HG03469 (cell line): ENCODE measurements around the gene LILRB5.
"Not testable (repeated sequence)": the region's sequence is repeated elsewhere in the genome, so short reads cannot be mapped to it uniquely, and the experiment has no call there.

ENCODE experiments used
- ATAC-seq: cut with Tn5 transposase; IDR thresholded peaks from one replicate; pipeline ENCODE4 v1.9.1; 2021; ENCODE audit warnings: mild to moderate bottlenecking, moderate library complexity, moderate number of reproducible peaks; ENCODE audit not compliant: unreplicated experiment

Gene LILRB5

DNA sequence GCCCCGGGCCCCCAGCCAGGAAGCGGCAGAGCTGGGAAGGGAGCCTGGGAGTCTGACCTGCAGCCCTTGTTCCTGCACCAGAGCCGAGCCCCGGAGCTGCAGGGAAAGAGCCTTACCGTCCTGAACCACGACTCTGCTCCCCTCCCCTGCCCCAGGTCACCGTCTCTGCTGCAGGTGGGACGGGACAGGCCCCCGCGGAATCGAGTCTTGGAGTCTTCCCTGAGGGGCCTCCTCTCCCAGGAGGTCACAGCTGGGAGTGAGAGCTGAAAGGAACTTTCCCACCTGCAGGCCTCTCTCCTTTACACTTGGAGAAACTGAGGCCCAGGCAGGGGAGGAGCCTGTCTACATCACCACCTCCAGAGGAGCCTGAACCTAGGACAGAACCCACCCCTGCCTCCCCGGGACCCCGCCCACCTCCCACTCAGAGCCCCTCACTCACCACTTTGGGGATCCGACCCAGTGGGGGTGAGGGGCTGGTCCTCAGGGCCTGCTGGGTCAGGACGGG, 20.1 kb upstream of the LILRB5 start:
- not testable (repeated sequence) for ATAC-seq

DNA sequence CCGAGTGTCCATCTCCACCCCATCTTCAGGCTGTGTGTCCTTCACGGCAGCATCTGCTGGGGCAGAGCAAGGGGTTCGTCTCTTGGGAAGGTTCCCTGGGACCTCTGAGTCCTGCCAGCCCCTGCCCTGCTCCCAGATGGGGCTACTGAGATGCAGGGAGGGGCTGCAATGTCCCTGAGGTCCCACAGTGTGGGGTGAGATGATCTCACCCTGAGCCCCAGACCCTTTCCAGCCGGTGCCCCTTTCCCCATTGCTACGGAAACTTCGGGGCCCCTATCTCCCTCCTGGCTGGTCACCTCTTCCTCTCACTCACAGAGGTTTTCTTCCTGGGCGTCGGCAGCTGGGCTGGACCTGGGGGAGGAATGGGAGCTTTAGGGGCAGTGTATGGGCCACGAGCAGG, 18.9 kb upstream of the LILRB5 start:
- ATAC-seq: no peak

DNA sequence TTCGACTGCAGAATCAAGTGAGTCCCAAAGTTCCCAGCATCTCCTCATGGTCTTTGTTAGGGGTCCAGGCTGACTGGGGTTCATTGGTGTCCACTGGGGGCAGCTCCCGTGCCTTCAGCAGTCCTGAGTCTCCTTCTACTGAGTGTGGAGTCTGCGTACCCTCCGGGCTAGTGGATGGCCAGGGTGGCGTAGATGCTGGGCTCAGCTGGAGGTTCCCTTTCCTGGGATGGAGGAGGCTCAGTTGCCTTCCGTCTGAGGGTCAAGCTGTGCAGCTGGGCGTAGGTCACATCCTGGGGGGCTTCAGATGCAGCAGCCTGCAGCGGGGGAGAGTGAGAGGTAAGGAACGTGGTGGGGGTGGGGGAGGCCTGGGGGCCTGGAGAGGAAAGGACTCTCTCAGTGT, 17.4 kb upstream of the LILRB5 start:
- not testable (repeated sequence) for ATAC-seq

DNA sequence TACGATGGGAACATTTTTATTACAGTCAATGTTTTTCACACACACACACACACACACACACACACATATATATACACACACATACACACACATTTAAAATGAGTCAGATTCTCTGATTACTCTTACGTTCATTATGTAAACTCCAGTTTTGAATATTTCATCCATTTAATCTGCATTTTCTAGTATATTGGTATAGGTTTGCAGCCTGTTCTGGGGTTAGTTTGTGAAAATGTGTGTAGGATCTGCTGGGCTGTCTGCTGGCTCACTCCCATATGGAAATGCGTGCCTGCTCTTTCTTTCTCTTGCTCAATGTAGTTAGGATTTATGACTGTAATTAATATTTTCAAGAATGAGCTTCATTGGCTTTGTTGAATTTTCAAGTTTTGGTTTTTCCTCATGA, 16.7 kb upstream of the LILRB5 start:
- ATAC-seq: no peak

DNA sequence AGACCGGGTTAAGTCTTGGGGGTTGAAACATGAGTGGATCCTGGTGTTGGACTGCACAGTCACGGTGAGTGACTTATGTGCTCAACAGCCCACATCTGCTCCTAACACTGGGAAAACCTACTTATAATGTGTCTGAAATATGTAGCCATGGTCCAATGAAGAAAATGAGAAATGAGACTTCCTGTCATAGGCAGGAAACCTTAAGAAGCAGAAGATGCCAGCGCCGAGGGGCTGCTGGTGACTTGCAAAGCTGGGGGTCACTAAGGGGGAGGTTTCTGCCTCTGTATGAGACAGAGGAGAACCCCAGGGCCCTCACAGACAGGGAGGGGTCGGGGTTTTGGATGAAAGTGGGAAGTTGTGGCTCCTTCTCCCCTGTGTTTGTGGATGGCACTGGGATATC, 15.1 kb upstream of the LILRB5 start:
- not testable (repeated sequence) for ATAC-seq

DNA sequence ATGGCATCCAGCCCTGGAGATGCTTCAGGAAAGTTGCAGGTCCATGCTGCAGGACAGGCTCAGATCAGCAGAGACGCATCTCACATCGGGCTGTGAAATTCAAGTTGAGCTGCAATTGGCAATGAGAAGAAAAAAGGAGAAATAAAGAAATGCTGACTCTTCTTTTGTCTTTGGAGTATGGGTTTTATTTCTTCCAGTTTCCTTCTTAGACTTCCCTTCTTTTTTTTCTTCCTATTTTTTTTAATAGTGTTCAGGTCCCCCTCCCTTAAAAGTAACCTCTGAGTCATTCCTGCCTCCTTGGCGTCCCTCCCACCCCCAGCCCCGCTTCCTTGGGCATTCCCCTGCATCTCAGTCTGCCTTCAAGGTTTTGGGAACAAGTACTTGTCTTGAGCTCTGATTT, 14.5 kb upstream of the LILRB5 start:
- not testable (repeated sequence) for ATAC-seq

DNA sequence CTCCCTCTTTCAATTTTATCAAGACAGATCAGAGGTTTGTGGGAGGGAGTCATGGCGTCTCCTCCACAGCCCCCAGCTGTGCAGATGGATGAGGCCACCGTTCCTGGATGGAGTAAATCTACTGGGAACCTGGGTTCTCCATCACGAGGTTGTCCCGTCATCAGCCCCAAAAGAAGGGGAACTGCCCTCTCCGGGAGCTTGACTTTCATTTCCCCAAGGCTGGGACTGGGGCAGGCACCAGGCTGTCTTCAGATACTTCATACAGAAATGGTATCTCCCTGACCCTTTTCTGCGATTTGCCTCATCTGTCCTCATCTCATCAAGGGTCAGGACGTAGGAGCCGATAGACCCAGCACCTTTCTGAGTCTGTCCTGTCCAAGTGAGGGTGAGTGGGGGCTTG, 14.0 kb upstream of the LILRB5 start:
- ATAC-seq: no peak

DNA sequence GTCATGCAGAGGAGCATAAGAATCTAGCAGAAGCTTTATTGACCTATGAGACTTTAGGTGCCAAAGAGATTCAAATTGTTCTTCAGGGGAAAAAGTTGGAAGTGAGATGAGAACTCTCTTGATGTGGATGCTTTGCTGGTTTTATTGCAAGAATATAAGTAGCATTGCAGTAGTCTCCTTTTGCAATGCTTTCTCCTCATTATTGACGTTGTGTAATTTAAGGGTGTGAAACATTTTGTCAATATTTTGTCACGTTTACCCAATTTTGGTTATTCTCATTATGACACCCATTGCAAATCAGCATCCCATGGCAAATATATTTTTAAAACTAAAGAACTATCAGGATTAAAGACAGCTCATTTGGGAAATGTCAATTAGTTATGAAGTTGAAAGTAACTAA, 11.9 kb upstream of the LILRB5 start:
- no peak for ATAC-seq

DNA sequence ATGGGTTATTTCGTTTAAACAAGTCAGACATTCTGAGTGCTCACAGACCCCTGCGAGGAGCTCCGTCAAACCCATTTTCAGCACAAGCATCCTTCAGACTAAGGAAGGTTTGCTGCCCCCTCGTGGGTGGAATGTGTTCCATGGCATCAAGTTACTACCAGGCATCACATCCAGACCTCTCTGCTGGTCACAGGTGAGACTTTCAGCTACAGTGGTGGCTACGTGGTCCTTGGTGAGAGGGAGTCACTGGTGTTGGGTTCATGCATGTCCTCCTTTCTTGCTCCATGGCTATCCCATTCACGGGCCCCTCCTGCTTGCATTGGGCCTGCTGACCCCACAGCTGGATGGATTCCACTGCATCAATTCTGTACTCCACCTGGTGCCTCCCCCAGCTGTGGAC, 9.1 kb upstream of the LILRB5 start:
- ATAC-seq: no peak

DNA sequence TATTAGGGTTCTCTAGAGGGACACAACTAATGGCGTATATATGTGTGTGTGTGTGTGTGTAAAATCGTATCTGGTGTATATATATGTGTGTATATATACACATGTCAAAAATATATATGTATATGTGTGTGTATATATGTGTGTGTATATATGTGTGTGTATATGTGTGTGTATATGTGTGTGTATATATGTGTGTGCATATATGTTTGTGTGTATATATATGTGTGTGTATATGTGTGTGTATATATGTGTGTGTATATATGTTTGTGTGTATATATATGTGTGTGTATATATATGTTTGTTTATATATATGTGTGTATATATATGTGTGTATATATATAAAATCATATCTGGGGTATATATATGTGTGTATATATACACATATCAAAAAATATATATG, 5.4 kb upstream of the LILRB5 start:
- ATAC-seq: no peak

DNA sequence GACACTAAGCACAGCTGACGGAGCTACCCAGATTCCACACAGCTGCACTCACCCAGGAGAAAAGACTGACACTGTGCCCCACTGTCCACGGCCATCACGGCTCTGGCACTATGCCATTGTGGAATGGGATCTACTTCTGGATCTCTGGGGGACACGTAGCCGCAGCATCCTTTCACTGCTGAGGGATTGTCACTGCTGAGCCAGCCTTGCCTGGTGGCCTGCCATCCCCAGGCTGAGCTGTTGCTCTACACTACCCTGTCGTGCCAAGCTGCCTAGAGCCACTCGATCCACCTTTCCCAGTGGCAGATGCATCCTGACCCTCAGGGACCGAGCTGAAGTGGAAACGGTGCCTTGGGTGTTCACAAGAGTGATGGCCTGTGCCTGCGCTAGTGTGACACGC, 5.0 kb upstream of the LILRB5 start:
- no peak for ATAC-seq

DNA sequence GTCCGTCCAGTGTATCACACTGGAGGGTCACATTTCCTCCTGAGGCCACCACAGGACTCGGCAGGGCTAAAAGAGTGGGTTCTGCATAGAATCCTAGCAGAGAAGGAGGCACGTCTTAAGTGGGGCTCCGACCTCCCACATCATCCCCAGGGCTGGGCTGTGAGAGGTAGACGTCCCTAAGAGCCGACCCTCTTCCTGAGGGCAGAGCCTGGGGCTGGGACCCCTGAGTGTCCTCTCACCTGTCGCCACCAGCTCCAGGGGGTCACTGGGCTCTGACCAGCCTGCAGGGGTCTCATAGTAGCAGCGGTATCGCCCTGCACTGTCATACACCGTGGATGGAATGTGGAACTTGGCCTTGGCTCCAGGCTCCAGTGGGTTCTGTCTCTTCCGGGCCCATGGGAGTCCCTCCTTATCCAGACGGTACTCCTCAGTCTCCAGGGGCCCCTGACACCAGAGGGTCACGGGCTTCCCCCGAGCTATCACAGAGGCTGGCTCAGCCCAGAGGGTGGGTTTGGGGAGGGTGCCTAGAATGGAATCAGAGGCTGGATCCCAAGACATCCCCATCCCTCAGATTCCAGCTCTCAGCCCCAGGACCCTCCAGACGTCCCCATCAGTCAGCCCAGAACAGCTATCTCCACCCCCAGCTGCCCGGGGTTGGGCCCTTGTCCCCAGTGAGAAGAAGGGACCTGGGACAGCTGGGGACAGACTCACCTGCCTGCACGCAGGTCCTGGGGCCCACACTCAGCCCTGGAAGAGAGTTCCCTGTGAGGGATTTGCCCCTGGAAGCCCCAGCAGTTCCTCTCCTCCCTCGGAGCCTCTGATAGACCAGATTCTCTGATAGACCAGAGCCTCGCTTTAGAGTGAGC, 590 bp downstream of the LILRB5 start:
- ATAC-seq: no peak

DNA sequence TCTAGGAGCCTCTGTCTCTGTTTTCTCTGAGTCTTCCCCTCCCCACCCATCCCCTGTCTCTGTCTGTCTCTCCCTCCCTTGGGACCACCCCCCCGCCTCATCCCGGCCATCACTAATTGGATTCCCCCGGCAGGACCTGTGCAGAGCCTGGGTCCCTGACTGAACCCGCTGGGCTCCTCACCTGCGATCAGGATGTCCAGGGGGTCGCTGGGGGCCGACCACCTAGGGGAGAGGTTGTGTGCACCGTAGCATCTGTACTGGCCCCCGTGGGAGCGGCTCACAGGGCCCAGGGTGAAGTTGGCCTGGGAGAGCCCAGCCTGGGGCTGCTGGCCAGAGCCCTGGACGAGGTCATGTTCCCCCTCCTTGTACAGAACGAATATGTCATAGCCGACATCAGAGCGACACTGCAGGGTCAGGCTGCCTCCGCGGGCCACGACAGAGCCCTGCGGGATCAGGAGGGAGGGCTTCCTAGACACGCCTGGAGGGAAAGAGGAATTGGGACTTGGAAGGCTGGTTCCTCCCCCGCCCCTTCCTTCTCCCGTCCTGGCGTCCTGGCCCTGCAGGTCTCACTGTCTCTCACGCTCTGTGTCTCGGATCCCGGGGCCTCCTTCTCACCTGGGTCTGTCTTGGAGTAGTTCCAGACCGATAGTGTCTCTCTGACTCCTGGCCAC, 1.8 kb downstream of the LILRB5 start:
- no peak for ATAC-seq

DNA sequence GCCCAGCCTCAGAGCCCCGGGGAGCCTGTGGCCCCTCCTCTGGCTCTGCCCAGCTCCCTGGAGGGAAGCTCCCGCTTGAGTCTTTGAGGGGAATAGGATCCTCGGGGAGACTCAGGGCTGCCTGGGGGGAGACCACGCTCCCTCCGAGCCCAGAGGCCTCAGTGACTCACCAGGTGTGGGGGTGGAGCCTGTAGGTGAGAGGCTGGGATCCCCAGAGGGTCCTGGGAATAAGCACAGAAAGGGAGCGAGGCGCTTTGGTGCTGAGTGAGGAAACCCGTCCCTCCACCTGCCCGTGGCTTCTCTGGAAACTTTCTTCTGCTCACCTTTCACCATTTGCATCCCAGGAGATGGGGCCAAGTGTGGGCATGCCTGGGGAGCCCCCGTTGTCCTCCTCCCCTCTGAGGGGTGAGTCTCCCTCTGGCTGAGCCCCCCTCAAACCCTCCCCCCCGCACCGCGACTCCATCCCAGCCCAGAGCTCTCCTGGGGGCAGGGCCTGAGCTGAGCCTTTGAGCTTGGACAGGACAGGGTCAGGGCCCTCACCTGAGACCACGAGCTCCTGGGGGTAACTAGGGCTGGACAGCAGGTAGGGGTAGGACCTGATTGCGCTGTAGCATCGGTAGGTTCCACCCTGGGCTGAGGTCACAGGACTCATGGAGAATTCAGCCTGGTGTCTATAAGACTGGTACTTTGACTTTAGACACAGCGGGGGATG, 2.7 kb downstream of the LILRB5 start:
- ATAC-seq: no peak

DNA sequence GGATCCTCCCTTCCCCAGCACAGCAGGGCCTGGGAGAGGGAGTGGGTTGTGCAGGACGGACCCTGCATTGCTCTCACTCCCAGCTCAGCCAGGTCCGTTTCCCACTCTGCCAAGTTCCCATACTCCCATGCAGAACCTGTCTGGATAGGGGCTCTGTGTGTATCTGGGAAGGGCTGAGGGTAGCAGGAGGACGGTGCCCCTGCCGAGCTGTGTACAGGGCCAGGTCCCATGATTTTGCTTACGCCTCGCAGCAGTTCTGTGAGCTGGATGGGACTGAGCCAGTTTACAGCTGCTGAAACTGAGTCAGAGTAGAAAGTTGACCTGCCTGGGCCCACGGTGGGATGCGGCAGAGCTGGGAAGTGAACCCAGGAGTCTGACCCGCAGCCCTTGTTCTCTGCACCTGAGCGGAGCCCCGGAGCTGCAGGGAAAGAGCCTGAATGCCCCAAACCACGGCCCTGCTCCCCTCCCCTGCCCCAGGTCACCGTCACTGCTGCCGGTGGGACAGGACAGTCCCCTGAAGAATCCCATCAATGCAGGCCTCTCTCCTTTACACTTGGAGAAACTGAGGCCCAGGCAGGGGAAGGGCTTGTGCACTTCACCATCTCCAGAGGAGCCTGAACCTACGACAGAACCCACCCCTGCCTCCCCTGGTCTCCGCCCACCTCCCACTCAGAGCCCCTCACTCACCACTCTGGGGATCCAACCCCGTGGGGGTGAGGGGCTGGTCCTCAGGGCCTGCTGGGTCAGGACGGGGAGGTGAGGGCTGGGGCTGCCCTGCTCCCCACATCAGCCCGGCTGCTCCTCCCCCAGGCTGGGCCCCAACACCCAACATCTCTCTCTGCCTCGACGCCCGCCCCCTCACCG, 3.5 kb downstream of the LILRB5 start:
- ATAC-seq: no peak

DNA sequence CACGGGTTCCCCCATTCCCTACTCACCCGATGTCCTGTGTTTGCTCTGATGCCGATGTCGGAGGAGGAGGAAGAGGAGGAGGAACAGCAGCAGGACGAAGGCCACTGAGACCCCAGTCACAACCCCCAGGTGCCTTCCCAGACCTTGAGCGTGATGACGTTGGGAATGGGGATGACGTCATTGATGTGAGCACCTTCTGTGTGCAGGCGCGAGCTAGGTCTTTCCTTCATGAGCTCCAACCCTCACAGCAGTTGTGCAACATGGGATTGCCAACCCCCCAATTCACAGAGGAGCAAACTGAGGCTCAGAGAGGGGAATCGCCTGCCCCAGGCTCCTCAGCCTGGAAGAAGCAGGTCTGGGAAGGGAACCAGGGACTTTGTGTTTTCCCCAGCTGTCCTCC, 4.2 kb downstream of the LILRB5 start:
- ATAC-seq: no peak

DNA sequence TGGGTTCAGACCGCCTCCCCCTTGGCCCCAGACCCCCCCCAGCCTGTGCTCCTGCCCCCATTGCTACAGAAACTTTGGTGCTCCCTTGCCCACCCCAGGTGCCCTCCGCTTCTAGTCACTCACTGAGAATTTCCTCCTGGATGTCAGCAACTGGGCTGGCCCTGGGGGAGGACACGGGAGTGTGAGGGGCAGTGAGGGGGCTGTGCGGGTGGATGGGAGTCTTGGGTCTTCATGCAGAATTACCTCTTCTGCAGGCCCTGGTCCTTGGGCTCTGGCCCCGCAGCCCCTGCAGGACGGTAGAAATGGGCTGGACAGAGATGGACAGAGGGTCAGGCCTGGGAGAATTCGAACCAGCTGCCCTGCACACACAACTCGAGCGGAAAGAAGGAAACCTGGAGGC, 4.8 kb downstream of the LILRB5 start:
- ATAC-seq: no peak

DNA sequence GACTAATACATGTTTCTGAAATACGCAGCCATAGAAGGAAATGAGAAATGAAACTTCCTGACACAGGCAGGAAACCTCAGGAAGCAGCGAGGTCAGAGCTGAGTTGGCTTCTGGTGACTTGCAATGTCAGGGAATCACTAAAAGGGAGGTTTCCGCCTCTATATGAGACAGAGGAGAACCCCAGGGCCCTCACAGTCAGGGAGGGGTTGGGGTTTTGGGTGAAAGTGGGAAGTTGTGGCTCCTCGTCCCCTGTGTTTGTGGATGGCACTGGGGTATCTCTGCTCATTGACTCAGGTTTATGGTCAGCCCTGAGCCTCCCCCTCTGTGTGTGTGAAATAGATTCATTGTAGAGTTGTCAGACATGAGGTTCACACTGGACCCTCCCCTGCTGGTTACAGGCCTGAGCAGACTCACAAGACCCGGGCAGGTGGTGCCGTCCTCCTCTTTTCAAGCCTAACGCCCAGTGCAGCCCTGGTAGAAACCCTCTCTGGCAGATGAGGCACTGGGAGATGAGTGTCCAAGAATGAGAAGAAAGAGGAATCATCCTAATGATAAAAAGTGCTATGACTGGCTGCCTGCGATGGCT, 9.0 kb downstream of the LILRB5 start:
- ATAC-seq: no peak

DNA sequence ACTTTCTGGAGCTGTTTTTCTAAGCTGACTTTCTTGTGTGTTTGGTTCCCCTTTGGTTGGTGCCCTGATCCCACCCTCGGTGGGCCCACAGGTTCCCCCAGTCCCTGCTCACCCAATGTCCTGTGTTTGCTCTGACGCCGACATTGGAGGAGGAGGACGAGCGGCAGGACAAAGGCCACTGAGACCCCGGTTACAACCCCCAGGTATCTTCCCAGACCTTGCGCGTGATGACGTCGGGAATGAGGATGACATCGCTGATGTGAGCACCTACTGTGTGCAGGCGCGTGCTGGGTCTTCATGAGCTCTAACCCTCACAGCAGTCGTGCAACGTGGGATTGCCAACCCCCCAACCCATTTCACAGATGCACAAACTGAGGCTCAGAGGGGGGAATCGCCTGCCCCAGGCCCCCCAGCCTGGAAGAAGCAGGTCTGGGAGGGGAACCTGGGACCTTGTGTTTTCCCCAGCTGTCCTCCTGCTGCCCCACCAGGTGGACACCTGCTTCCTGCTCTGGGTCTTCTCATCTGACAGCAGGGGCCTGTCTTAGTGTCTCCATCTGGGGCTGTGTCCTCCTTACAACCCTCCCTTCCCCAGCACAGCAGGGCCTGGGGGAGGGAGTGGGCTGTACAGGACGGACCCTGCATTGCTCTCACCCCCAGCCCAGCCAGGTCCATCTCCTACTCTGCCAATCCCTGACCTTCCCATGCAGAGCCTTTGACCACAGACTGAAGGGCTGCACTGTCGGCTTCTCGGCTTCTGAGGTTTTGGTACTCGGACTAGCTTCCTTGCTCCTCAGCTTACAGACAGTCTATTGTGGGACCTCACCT, 9.8 kb downstream of the LILRB5 start:
- no peak for ATAC-seq
